SH-SY5Y (cell line): Measurements from ENCODE around the gene VSTM2L.

Experiments used
- GATA2 ChIP-seq: IDR thresholded peaks from 2 replicates; pipeline ENCODE4 v1.6.1; 2011; ENCODE audit warnings: mild to moderate bottlenecking, low read depth, low read length
- GATA3 ChIP-seq: IDR thresholded peaks from 2 replicates; pipeline ENCODE4 v1.6.1; 2011; ENCODE audit warnings: low read depth, mild to moderate bottlenecking, low read length, moderate library complexity

DNA sequence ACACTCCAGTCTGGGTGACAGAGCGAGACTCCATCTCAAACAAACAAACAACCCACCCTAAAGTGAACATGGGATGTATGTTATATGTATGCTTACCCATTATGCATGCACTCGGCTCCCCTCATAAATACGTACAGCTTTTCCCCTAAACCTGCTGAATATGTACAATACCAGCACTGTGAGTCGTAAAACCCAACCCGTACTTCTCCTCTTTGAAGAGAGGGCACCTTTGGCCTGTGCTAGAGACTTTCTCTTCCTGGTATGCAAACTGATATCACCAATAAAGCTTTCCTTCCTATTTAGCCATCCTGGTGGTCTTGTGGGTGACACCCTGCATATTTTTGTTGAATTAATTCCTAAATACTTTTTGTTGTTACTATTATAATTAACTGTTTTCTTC lies 51.3 kb downstream of the VSTM2L start:
- TF ChIP-seq GATA2 (no peak), GATA3 (no peak)
